Mucosa of descending colon (tissue), 3 donors: Measurements from ENCODE around the gene ZNF226. TPM values are rescaled to one million over a fixed set of nuclear protein-coding genes. Genes with fewer than 3 reads are reported as not detected.
"Not testable (repeated sequence)": the region's sequence is repeated elsewhere in the genome, so short reads cannot be mapped to it uniquely, and the experiment has no call there.

ENCODE experiments used
- ATAC-seq: fragments of 200-7000 bp; cut with Tn5 transposase; one replicate; pipeline ENCODE4 v1.9.1; 2020; ENCODE audit warnings: mild to moderate bottlenecking, moderate library complexity
- DNase-seq, 3 donors: peaks; one replicate each; pipeline ENCODE4 v3.0.0-alpha.2; 2020
- H3K36me3 ChIP-seq: fragments of 200-600 bp; one replicate; pipeline ENCODE4 v1.8.0; 2021; ENCODE audit warnings: low read depth, mild to moderate bottlenecking
- H3K4me1 ChIP-seq: fragments of 200-600 bp; one replicate; pipeline ENCODE4 v1.8.0; 2021; ENCODE audit warnings: low read depth, mild to moderate bottlenecking
- H3K4me3 ChIP-seq: fragments of 200-600 bp; one replicate; pipeline ENCODE4 v1.8.0; 2021; ENCODE audit warnings: mild to moderate bottlenecking
- H3K9me3 ChIP-seq: fragments of 200-600 bp; one replicate; pipeline ENCODE4 v1.8.0; 2021; ENCODE audit warnings: mild to moderate bottlenecking
- intact Hi-C, 2 donors: fragments of 100-400 bp; cut with DNase I in 1 of 2; cut with micrococcal nuclease in 1 of 2; formaldehyde crosslinking; loops; one replicate each; pipeline versions ENCODE4 v1.11.0 to v1.11.1; 2022; cut with DNase I, micrococcal nuclease
- total RNA-seq, 3 donors: library from RNA; stranded (reverse); fragmentation: NEBNext Ultra II Directional in 2 of 3; extraction: Animal tissue kit (Norgen Biotek cat#: 25700) in 2 of 3; gene quantifications; one replicate each; pipeline versions ENCODE4 v1.2.1 to v1.2.4, GENCODE V29; 2021 to 2023
- TF ChIP-seq, protein P1 (sequence below): fragments of 200-600 bp; IDR thresholded peaks from one replicate; pipeline ENCODE4 v1.8.0; 2022; ENCODE audit warnings: antibody characterized with exemption, mild to moderate bottlenecking
- donor health status: DM: no; HTN: no; CAD: no; lungs with moderate emphysema.
- donor health status: DM: no; HTN: no; CAD: no.
- donor health status: DM: no; HTN: yes; CAD: no.

Gene ZNF226
- total RNA-seq, 3 donors from 2014 or later: 17.9 to 23.1 (median 23.0) TPM

DNA sequence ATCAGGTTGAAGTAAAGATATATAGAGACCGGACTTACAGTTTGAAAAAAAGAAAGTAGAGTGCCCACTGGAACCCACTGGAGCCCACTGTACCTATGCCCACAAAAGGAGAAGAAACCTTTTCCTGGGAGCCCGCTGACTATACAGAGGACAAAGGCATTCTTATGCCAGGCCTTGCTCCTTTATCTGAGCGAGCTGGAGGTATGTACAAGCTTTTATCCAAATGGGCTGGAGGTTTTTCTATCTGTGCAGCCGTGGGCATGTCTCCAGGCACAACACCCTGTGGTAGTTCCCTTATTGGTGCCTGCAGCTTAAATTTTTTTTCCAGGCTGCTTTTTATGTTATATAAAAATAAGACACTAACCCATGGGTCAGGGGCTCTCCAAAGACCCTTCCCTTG is 15.1 kb upstream of the ZNF226 start:
- Histone ChIP-seq H3K4me3 (no peak overlapping the region), H3K36me3 (peaks cover 12% of the 10 kb centered on the region), H3K9me3 (peaks cover 27% of the 10 kb centered on the region), H3K4me1 (no peaks in the 10 kb centered on the region)
- intact Hi-C loops: no loop called here
- ATAC-seq: no peak
- TF ChIP-seq, protein P1, sequence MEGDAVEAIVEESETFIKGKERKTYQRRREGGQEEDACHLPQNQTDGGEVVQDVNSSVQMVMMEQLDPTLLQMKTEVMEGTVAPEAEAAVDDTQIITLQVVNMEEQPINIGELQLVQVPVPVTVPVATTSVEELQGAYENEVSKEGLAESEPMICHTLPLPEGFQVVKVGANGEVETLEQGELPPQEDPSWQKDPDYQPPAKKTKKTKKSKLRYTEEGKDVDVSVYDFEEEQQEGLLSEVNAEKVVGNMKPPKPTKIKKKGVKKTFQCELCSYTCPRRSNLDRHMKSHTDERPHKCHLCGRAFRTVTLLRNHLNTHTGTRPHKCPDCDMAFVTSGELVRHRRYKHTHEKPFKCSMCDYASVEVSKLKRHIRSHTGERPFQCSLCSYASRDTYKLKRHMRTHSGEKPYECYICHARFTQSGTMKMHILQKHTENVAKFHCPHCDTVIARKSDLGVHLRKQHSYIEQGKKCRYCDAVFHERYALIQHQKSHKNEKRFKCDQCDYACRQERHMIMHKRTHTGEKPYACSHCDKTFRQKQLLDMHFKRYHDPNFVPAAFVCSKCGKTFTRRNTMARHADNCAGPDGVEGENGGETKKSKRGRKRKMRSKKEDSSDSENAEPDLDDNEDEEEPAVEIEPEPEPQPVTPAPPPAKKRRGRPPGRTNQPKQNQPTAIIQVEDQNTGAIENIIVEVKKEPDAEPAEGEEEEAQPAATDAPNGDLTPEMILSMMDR: no peak
- DNase-seq: no peak

DNA sequence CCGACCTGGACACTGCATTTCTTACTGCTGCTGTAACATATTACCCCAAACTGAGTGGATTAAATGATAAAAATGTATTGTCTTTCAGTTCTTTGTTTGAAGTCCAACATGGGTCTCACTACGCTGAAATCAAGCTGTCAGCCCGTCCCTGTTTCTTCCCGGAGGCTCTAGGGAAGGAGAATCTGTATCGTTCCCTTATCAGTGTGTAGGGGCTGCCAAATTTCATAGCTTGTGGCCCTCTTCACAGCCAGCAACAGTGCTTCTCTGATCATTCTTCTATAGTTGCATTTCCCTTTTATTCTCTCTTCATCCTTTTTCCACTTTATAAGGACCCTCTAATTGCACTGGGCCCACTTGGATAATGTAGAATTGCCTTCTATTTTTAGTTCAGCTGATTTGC is 13.4 kb upstream of the ZNF226 start:
- Histone ChIP-seq H3K9me3 (peaks cover 44% of the 10 kb centered on the region), H3K4me1 (no peaks in the 10 kb centered on the region), H3K36me3 (peaks cover 24% of the 10 kb centered on the region), H3K4me3 (no peak overlapping the region)
- no peak for DNase-seq
- intact Hi-C loops: no loop called here
- ATAC-seq: no peak
- TF ChIP-seq, protein P1: no peak

DNA sequence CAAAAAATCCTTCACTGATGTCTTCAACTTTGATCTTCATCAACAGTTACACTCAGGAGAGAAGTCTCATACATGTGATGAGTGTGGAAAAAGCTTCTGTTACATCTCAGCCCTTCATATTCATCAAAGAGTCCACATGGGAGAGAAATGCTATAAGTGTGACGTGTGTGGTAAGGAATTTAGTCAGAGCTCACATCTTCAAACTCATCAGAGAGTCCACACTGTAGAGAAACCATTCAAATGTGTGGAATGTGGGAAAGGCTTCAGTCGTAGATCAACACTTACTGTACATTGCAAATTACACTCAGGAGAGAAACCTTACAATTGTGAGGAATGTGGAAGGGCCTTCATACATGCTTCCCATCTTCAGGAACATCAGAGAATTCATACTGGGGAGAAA is 8.4 kb upstream of the ZNF226 start:
- Histone ChIP-seq H3K4me3 (no peak overlapping the region), H3K4me1 (no peaks in the 10 kb centered on the region), H3K9me3 (peaks cover 94% of the 10 kb centered on the region), H3K36me3 (peaks cover 30% of the 10 kb centered on the region)
- intact Hi-C loops: no loop called here
- TF ChIP-seq, protein P1: no peak
- ATAC-seq (no peak), DNase-seq (no peak)

DNA sequence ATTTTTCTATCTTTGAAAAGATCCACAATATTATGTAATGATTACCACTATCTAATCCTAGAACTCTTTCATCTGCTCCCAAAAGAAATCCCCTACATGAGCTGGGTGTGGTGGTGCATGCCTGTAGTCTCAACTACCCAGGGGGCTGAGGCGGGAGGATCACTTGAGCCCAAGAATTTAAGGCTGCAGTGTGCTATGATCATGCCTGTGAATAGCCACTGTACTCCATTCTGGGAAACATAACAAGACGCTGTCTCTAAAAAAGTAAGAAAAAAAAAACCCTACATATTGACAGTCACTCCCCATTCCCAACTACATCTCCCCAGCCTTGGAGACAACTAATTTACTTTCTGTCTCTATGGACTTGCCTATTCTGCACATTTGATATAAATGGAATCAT is 1.1 kb upstream of the ZNF226 start:
- DNase-seq (no peak), ATAC-seq (no peak)
- H3K4me1 ChIP-seq: peaks cover 4% of the 10 kb centered on the region
- peaks cover 62% of the 10 kb centered on the region for H3K9me3 ChIP-seq
- TF ChIP-seq, protein P1: no peak
- peaks cover 6% of the 10 kb centered on the region for H3K36me3 ChIP-seq
- no peak overlapping the region for H3K4me3 ChIP-seq
- intact Hi-C loops: no loop called here

DNA sequence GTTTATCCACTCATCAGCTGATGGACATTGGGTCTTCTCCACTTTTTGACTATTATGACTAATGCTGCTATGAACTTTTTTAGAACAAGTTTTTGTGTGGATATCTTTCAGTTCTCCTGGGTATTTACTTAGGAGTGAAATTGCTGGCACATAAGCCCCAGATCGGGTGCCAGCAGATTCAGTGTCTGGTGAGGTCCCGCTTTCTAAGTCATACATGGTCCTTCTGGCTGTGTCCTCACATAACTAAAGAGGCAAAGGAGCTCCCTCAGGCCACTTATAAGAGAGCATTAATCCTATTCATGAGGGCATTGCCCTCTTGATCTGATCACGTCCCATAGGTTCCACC is 600 bp upstream of the ZNF226 start:
- Histone ChIP-seq H3K4me1 (peaks cover 4% of the 10 kb centered on the region), H3K9me3 (peaks cover 62% of the 10 kb centered on the region), H3K4me3 (peak overlapping the region; percentile 60), H3K36me3 (peaks cover 6% of the 10 kb centered on the region)
- TF ChIP-seq, protein P1: no peak
- ATAC-seq (no peak), DNase-seq (no peak)
- intact Hi-C loops: no loop called here

DNA sequence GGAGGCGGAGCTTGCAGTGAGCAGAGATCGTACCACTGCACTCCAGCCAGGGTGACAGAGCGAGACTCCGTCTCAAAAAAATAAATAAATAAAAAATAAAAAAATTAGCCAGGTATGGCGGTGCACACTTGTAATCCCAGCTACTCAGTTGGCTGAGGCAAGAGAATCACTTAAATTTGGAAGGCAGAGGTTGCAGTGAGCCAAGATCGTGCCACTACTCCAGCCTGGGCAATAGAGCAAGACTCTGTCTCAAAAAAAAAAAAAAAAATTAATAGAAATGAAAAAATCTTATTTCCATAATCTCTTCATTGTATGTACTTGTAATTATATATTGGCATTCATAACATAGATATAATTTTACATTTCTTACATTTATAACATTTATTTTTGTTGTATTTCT is 5.8 kb downstream of the ZNF226 start:
- ATAC-seq, H3K4me1 ChIP-seq, DNase-seq, intact Hi-C loops, H3K4me3 ChIP-seq: not testable (repeated sequence)
- Histone ChIP-seq H3K9me3 (peaks cover 83% of the 10 kb centered on the region), H3K36me3 (peaks cover 41% of the 10 kb centered on the region)
